Superior temporal gyrus (tissue), 1 donor: ENCODE measurements around the gene ZNF189.

Experiments used
- DNase-seq: peaks from one replicate; pipeline ENCODE4 v3.0.0-alpha.2; 2016; ENCODE audit errors: extremely low spot score

Gene ZNF189

DNA sequence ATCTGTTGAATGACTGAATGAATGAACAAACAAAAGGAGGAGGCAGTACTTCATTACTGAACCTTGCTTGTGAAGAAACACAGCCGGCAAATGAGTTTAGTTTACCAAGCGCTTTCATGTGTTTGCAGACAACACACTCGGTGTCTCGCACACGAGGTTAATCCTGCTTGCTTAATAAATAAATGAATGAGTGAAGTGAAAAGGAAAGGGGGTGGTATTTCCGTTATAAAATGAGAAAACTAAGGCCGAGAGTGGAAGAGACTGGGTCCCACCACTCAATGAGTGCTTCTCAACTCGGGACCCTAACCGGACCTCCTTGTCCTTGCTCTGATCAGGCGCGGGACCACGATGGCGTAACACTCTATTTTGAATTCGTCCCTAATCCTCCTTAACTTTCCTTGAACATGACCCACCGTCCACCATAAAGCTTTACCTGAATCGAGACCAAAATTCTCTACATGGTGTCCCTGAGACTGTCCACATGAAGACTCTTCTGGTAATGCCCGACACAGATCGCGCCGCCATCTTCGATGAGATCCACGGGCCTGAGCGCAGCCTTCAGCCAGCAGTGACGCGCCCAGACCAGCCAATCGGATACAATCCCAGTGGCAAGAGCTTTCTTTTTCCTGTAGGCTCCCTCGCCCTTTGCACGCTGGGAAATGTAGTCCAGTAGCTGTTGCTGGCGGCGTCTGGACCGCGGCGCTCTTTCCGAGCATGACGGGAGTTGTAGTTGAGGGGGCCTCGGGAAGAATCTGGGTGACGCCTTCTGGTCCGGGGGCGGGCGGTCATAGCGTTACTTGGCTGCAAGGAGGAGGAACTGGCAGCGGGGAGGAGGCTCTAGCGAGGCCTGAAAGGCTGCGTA, at the start of gene ZNF189, which contains the start of gene MRPL50:
Gene ZNF189, plus strand, starts transcription at position 784 of the 862 bp plus-strand sequence. CDS start 306 bp downstream, outside the sequence.
Gene MRPL50, minus strand, starts transcription at position 551 of the 862 bp plus-strand sequence. Its CDS starts 26 bp downstream, at position 525.
- peak; percentile 100 for DNase-seq

DNA sequence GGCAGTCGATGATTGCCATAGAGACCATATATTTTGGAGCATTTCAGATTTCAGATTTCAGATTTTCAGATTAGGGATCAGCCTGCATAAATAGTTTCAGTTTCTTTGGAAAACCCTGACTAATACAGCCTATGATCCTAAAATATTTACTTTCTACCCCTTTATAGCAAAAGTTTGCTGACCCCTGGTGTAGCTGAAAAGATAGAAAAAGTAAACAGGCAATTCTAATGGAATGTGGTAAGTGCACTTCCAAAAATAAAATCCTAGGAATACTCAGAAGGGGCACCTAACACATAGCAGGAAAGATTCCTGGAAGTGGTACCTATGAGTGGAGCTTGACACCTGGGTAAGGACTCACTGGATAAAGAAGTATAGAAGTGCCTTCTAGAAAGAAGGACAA, 48.4 kb upstream of the ZNF189 start:
- DNase-seq, result no peak

DNA sequence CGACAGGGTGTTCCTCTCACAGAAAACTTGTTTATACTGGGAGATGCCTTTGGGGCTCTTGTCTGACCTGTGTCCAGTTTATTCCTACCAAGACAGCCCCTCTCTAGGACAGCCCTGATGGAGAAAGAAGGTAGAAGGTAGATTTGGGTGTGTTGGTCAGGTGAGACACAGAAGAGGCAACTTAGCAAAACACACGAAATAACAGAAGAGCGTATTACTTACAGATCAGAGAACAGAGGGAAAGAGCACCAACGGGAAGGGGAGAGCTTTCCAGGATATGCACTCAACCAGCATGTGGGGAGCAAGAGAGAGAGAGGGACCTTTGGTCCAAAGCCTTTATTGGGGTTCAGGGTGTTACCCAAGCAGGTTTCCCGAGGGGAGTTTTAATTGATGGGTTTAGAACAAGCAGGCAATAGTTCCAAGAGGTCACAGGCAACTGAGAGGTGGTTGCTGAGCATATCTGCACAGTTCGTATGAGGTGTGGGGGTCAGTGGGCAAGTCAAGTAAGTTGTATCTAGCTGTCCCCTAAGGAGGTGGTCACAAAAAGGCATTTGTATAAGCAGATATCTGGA, 45.7 kb upstream of the ZNF189 start:
- no peak for DNase-seq

DNA sequence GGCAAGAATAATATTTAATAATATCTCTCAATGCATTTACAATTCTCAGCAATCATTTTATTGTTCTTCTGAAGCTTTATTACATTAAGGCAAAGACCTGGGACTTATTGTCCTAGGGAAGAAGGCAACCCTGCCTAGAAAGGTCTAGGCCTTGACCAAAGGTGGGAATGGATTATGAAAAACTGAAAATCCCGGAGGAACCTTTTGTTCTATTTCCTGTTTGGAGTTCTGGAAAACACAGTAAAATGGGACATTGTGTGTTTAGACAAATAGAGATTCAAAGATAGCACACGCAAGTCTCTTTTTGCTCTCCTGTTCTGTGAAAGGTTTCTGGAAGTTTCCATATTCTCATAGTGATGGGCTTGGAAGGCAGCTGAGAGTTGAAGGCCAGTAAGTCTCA, 45.0 kb upstream of the ZNF189 start:
- no peak for DNase-seq

DNA sequence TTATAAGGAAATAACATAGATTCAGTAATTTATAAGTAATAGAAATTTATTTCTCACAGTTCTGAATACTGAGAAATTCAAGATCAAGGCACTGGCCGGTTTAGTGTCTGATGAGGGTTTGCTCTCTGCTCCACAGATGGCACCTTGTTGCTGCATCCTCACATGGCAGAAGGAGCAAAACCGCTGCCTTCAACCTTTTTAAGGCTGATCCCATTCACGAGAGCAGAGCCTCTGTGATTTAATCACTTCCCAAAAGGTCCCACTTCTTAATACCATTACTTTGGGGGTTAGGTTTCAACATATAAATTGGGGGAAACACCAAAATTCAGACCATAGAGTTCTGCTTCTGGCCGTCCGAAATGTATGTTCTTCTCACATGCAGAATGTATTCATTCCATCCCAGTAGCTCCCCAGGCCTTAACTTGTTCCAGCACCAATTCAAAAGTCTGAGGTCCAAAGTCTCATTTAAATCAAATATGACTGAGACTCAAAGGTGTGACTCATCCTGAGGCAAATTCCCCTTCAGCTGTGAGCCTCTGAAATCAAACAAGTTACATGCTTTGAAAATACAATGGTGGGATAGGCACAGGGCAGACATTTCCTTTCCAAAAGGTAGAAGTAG, 44.4 kb upstream of the ZNF189 start:
- DNase-seq, result no peak

DNA sequence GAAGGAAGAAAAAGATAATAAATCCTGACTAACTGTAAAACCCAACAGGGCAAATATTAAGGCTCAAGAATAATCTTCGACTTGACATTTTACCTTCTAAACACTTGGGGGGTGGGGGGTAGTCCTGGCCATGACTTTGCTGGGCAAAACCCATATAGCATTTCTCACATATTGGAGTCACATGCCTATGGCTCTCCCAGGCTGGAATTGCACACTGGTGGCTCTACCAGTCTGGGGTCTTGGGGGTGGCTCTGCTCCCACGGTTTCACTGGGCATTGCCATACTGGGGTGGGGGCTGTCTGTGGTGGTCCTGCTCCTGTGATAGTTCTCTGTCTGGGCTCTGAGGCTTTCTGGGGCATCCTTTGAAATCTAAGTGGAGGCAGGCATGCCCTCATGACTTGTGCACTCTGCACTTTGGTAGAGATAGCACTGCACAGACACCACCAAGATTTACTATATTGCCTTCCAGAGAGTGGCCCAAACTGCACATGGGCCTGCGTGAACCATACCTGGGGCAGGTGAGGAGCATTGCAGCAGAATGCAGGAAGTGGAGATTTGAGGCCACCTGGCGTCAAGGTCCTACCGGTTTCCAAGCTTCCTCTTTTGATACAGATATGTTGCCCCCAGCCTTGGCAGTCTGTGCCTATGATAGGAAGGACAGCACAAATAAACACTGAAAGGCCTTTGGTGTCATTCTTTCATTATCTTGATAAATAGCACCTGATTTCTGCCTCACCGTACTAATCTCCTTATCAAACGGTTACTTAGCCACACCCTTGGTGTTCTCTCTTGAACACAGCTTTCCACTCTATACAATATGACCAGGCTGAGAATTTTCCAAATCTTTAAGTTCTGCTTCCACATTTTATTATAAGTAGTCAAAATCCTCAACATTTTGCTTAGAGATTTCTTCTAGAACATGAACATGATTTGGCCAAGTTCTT, 43.6 kb upstream of the ZNF189 start:
- no peak for DNase-seq

DNA sequence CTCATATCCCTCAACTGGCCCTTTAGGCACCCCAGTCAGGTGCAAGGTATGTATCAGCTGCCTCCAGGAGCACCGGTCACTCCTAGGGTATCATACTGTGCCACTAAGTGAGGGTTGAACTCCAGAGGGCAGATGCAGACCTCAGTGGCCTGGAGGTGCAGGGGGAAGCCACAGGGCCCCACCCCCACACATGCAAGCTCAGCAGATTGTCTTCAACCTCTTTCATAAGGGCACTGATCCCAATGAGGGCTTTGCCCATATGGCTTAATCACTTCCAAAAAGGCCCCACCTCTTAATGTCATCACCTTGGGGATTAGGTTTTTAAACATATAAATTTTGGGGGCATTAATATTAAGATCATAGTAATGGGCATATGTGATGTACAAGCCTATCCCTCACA, 42.0 kb upstream of the ZNF189 start:
- DNase-seq, result no peak

DNA sequence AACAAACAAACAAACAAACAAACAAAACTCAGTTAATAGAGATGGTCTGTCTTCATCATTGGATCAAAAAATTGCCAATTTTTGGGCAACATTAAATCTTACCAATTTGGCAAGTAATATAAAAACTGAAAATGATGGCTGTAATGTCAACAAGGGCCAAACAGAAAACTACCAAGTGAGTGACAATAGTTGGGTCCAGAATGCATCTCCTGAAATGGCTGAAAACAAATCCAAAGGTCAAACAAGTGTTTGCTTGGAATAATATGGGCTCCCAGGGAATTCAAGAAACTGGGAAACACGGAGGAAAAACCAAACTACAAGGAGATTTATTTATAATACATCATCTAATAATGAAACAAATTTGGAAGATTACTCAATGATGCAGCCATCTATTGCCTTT, 39.0 kb upstream of the ZNF189 start:
- no peak for DNase-seq

DNA sequence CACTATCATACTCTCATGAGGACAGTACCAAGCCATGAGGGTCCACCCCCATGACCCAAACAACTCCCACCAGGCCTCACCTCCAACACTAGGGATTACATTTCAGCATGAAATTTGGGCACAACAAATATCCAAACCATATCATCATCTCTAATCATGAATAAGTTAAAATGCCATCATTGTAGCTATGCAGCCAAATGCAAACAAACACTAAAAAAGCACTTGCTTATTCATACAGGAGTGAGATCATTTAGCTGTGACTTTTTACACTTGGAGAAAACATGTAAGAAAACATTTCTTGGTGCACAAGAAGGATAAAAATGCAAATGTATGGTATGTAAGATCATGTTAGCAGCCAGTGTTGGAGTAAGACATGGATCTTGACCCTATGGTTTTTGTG, 38.0 kb upstream of the ZNF189 start:
- DNase-seq, result no peak

DNA sequence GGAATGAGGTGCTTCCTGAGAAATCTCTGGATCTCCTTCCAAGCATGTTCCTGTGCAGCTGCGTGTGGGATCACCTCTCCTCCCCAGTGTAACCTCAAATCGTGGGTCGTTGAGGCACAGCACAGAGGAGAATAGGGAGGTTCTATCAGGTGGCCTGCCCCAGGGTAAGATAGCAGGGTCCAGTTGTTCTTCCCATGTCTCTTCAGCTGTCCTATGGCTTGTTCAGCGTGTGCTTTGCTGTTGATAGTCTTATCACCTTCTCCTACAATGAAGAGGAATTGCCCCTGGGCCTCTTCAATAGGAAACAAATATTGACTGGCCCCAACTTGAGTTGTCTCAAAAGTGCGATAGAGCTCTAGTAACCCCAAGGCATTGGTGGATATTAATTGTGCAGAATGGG, 36.2 kb upstream of the ZNF189 start:
- no peak for DNase-seq

DNA sequence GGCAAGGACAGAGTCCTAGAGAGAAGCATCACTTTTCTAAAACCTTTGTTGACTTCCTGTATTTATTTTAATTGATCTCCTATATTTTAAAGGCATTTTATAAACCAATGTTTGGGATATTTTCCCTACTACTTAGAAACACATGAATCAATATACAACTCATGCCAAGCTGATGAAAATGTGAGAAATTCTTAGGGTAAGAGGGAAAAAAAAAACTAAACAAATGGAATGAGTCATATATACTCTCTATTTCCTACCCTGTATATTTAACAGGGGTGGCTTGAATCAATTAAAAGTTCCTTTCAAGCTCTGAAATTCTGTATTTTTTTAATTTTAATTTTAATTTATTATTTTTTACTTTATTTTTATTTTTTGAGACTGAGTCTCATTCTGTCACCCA, 33.5 kb upstream of the ZNF189 start:
- DNase-seq, result no peak

DNA sequence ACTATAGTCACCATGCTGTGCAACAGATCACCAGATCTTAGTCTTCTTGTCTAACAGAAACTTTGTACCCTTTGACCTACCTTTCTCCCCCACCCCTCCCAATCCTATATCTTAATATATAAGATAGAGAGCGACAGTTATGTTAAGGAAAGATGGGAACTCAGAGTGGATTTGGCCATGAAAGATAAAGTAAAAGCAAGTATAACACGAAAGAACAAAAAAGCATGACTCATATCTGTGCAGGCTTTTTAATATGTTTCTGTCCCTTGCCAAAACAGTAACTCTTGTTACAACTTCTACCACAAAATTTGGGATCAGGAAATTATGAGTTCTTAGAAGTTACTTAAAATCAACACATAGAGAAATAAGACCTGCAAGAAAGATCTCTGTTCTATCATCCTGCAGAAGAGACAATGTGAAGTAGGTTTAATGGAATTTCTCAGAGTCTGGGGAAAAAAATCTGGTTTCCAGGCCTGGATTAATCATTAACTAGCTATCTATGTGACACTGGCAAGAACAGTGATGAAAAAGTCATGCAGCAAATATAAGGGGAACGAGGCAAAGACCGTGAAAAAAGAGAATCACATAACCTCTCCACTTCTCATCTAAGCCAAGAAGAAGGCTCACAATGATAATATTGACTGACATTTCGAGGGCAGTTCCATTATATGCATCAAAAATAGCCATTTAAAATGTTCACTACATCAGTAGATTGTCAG, 32.5 kb upstream of the ZNF189 start:
- DNase-seq, result no peak

DNA sequence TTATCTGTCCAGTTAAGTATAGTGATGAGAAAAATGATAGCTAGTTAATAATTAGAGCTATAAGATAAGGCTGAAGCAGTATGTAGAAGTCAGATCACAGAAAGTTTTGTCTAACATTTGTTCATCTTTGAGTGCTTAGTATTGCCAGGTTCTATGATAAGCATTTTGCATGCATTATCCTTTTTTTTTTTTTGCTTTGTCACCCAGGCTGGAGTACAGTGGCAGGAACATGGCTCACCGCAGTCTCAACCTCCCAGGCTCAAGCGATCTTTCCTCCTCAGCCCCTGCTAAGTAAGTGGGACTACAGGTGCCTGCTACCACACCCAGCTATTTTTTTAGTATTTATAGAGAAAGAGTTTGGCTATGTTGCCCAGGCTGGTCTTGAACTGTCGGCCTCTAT, 31.3 kb upstream of the ZNF189 start:
- DNase-seq, result no peak

DNA sequence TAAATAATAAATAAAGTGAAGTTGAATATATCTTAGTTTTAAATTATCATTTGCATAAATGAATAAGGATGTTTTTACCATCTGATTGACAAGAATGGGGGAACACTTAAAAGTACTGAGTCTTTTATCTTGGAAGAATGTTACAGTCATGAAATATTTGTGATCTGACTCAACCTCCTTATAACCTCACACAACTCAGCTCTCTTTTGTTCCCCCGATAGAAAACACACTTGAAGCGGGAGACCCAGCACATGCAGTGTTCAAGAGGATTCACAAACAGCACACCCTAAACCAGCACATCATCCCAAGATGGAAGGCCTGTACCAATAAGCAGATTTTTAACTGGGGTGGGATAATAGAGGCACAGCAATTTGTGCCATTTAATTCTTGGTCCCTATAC, 29.4 kb upstream of the ZNF189 start:
- no peak for DNase-seq

DNA sequence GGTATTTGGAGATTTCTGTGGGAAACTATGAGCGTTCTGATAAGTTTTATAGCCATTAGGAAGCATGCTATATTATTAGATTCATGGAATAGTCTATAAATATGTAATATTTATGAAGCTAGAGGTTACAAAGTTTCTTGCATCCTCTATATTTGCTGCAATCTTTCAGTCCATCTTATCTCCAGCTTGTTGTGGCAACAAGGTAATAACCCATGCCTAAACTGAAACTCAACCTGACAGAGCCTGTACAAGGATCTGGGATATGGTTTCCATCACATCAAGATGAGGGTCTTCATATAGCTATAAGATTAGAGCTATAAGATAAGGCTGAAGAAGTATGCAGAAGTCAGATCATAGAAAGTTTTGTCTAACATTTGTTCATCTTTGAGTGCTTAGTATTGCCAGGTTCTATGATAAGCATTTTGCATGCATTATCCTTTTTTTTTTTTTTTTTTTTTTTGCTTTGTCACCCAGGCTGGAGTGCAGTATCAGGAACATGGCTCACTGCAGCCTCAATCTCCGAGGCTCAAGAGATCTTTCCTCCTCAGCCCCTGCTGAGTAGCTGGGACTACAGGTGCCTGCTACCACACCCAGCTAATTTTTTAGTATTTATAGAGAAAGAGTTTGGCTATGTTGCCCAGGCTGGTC, 28.6 kb upstream of the ZNF189 start:
- no peak for DNase-seq

DNA sequence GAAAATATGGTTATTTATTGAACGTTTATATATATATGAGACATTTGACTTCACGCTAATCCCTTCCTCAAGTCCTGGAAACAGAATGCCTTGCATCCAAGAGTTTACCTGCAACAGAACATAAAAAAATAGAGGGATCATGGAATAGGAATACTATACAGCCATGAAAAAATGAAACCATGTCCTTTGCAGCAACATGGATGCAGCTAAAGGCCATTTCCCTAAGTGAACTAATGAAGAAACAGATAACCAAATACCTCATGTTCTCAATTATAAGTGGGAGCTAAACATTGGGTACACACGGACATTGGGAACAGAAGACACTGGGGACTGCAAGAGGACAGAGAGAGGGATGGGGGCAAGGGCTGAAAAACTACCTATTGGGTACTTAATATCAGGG, 26.8 kb upstream of the ZNF189 start:
- no peak for DNase-seq

DNA sequence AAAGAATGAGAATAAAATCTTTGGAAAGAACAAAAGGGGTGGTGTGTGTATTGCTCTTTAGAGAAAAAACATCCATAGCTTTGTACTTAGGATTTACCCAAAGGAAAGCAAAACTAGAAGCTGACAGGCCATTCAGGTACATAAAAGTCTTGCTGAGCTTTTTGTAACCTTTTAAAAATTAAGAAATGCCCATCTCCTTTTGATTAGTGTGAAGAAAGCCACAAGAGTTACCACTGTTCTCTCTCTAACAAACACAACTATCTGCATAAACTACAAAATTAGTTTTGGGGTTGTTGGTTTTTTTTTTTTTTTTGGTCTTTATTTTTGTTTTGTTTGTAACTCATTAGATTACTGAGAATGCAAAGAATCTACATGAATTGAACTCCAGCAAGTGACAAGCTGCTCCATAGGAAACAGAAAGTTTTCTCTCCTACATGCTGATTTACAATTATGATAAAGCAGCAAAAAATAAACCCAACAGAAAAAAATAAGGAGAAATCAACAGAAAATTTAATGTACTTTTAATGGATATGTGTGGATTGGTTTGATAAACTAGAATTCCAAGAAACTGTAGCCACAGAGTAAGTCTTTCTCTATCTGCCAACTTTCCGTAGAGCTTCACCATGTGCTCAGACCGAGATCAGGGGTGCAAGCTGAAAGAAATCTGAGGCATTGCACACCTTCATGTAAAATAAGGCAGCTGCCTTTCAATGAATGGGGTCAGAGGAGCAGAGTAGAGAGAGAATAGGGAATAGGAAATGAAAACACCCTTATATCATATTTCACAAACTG, 26.1 kb upstream of the ZNF189 start:
- no peak for DNase-seq

DNA sequence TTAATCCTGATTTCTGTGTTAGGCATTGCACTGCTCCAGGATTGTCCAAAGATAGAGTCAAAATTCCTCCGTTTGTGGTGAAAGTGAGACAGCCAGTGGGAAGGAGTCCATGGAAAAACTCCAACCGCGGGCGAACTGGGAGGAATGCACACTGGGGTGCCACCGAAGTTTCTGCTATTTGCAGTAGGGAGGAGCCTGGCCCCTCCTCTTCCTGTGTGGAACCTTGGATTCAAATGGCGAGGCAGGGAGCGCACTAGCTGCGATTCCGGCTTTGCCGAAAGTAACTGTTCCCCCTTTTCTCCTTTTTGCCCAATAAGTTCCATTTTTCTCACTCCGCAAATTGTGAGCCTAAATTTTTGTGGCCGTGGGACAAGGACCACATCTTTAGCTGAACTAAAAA, 23.1 kb upstream of the ZNF189 start:
- DNase-seq, result peak; percentile 45

DNA sequence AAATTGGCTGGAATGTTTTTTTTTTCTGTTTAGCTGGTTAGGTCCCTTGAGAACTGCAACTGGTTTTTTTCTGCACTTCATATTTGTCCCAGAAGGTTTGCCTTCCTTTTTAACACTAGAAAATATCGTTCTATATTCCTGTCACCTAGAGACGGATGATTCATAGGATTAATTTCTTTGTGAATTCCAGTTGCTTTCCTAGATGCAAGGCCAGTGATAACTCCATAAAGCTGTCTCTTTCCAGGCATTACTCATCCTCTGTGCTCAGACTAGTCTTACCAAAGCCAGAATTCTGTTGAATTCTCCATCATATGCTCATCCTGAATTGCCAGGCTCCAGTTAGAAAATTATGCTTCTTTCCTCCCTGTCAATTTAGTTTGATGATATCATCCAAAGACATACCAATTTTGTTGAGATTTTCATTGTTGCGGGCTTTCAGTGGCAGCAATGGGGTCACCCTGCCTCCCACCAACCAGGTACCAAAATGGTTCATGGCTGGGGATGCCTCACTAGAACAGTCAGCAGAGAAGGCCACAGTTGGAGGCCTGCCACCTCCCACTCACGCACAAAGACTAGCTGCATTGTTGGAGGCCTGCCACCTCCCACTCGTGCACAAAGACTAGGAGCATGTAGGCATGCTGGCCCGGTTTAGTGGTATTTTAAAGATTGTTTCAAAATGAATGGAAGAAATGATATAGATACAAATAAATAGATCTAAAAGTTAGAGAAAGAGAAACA, 22.4 kb upstream of the ZNF189 start:
- peak; percentile 63 for DNase-seq
